Measurements from ENCODE around the gene TDRD10. TPM values are rescaled to one million over a fixed set of nuclear protein-coding genes. Genes with fewer than 3 reads are reported as not detected.

The TDRD10 gene
- total and polyA plus RNA-seq, 2 of the 4 experiments (the other 2 are of a cell fraction): not detected

DNA sequence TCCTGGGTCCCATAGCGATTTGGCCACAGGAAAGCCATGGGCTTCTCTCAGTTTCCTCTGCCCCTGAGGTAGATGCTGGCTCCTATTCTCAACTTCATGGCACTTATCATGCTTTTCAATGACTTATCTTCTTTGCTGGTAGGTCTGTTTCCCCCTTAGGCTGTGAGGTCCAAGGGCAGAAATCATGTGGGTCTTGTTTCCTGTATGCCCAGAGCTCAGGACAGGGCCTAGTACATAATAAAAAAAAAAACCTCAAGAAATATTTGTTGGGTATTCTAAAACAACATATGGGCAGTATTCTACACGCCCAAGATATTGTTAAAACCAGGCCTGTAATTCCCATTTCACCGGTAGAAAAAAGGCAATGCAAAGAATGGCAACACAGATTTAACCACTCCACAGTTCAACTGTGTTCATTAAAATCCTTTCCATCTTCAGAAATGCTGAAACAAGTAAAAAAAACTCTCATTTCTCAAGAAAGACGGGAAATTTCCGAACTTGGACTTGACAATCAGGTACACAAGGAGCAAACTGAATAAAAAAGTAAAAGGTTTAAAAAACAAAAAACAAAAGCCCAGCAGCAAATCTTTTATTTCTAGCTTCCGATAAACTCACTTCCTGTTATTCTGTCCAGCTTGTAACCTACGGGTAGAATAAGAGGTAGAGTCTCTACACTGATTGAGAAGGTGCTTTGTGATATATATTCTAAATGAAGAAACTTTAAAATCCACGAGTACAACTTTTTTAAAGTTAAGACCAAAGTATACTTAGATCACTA lies 6.3 kb upstream of the TDRD10 start:
- Histone ChIP-seq H2BK120ac (ENCODE audit: low read depth, low read length) (no peak overlapping the region), H4K91ac (ENCODE audit: insufficient read depth, low read depth, low read length) (no peak overlapping the region), H3K27ac (ENCODE audit: insufficient read depth, low read length) (no peak overlapping the region), H3K9me3 (ENCODE audit: control insufficient read depth, insufficient read depth, low read length) (peaks cover 11% of the 10 kb centered on the region), H3K18ac (ENCODE audit: low read depth, low read length) (no peak overlapping the region), H3K4me3 (ENCODE audit: insufficient read depth, low read depth, low read length) (no peak overlapping the region), H3K56ac (ENCODE audit: extremely low read depth, insufficient read depth, low read length) (no peak overlapping the region), H2AK9ac (replicated peaks; ENCODE audit: low read depth, low read length, poor library complexity) (no peak overlapping the region), H2BK20ac (ENCODE audit: low read depth, low read length) (no peak overlapping the region), H3K79me1 (ENCODE audit: low read depth in 1 of 2, low read length in 2 of 2) (no peaks in the 10 kb centered on the region), H2BK15ac (ENCODE audit: low read depth, low read length) (no peak overlapping the region), H3K9me1 (ENCODE audit: insufficient read depth, low read length) (no peaks in the 10 kb centered on the region), H4K20me1 (ENCODE audit: insufficient read depth, low read length) (no peaks in the 10 kb centered on the region), H4K8ac (ENCODE audit: low read depth in 2 of 2, low read length in 2 of 2) (no peak overlapping the region), H3K4me2 (ENCODE audit: low read depth, low read length) (no peak overlapping the region), H2BK5ac (ENCODE audit: low read depth, low read length, poor library complexity, severe bottlenecking) (no peak overlapping the region), H3K27me3 (ENCODE audit: control insufficient read depth, insufficient read depth, low read length) (peaks cover 68% of the 10 kb centered on the region), H2AFZ (replicated peaks; ENCODE audit: low read length, poor library complexity) (no peak overlapping the region), H3K14ac (replicated peaks; ENCODE audit: low read depth, low read length) (no peak overlapping the region), H3K4me1 (ENCODE audit: control insufficient read depth, insufficient read depth, low read length) (no peaks in the 10 kb centered on the region), H3K23ac (ENCODE audit: low read depth, low read length) (no peak overlapping the region), H3K9ac (ENCODE audit: low read depth, low read length) (no peak overlapping the region), H2AK5ac (ENCODE audit: low read depth, low read length) (no peak overlapping the region), H3K36me3 (ENCODE audit: control insufficient read depth, insufficient read depth, low read length) (no peaks in the 10 kb centered on the region), H3K4ac (ENCODE audit: low read depth, low read length) (no peak overlapping the region), H4K5ac (ENCODE audit: low read depth, low read length) (no peak overlapping the region)
- no CpG with 5 or more reads among the region's 8 CpGs for WGBS, 2 experiments (ENCODE audit: extremely low coverage in 2 of 2, insufficient read length in 1 of 2)
- ChIA-PET POLR2A (ENCODE audit: unreplicated experiment) (no interaction called here), CTCF (interaction anchor here (1.7 kb wide), 1 partner anchor 51 kb away, joined by 7 read pairs; no protein-coding TSS in a partner anchor)
- BruUV-seq (replicated peaks): no TSS peak
- intact Hi-C loops (cut with micrococcal nuclease) (no loop called here), dilution Hi-C loops (cut with HindIII; ENCODE audit: low sequenced_read_pairs, unreplicated experiment) (no loop called here), in situ Hi-C loops (cut with MboI; ENCODE audit: low sequenced_read_pairs) (no loop called here)
- ATAC-seq (ENCODE audit: low read depth) (no peak), DNase-seq (no peak)
- no peak for TF ChIP-seq RAD21 (IDR thresholded peaks at IDR 0.05; ENCODE audit: low read length)
- no peak for TF ChIP-seq CHD1 (IDR thresholded peaks at IDR 0.05; ENCODE audit: low read depth, low read length)
- no peak for TF ChIP-seq CEBPB (IDR thresholded peaks at IDR 0.05; ENCODE audit: low read depth, low read length)
- no peak for TF ChIP-seq MAFK (IDR thresholded peaks at IDR 0.05; ENCODE audit: low read depth, low read length)
- TF ChIP-seq, protein P1, sequence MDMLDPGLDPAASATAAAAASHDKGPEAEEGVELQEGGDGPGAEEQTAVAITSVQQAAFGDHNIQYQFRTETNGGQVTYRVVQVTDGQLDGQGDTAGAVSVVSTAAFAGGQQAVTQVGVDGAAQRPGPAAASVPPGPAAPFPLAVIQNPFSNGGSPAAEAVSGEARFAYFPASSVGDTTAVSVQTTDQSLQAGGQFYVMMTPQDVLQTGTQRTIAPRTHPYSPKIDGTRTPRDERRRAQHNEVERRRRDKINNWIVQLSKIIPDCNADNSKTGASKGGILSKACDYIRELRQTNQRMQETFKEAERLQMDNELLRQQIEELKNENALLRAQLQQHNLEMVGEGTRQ (IDR thresholded peaks at IDR 0.05; ENCODE audit: low read depth, low read length): no peak
- TF ChIP-seq, protein P2, sequence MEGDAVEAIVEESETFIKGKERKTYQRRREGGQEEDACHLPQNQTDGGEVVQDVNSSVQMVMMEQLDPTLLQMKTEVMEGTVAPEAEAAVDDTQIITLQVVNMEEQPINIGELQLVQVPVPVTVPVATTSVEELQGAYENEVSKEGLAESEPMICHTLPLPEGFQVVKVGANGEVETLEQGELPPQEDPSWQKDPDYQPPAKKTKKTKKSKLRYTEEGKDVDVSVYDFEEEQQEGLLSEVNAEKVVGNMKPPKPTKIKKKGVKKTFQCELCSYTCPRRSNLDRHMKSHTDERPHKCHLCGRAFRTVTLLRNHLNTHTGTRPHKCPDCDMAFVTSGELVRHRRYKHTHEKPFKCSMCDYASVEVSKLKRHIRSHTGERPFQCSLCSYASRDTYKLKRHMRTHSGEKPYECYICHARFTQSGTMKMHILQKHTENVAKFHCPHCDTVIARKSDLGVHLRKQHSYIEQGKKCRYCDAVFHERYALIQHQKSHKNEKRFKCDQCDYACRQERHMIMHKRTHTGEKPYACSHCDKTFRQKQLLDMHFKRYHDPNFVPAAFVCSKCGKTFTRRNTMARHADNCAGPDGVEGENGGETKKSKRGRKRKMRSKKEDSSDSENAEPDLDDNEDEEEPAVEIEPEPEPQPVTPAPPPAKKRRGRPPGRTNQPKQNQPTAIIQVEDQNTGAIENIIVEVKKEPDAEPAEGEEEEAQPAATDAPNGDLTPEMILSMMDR (conservative IDR thresholded peaks at IDR 0.05; ENCODE audit: low read depth, low read length): no peak
- TF ChIP-seq, protein P3, sequence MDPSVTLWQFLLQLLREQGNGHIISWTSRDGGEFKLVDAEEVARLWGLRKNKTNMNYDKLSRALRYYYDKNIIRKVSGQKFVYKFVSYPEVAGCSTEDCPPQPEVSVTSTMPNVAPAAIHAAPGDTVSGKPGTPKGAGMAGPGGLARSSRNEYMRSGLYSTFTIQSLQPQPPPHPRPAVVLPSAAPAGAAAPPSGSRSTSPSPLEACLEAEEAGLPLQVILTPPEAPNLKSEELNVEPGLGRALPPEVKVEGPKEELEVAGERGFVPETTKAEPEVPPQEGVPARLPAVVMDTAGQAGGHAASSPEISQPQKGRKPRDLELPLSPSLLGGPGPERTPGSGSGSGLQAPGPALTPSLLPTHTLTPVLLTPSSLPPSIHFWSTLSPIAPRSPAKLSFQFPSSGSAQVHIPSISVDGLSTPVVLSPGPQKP (IDR thresholded peaks at IDR 0.05; ENCODE audit: borderline replicate concordance, low read depth, low read length): no peak
- TF ChIP-seq NFE2L2 (IDR thresholded peaks at IDR 0.05; ENCODE audit: low read depth, low read length): no peak

All from IMR-90 (cell line).